DMS53 treated with DMSO at 0.1 percent for 48 hours (cell line): ENCODE measurements around the gene PPP4R3B.
"Not testable (repeated sequence)": the region's sequence is repeated elsewhere in the genome, so short reads cannot be mapped to it uniquely, and the experiment has no call there.

ENCODE experiments used
- DNase-seq: peaks from one replicate; lab custom pipeline; 2025; ENCODE audit not compliant: unreplicated experiment; lab: John Stamatoyannopoulos, UW

The PPP4R3B gene

DNA sequence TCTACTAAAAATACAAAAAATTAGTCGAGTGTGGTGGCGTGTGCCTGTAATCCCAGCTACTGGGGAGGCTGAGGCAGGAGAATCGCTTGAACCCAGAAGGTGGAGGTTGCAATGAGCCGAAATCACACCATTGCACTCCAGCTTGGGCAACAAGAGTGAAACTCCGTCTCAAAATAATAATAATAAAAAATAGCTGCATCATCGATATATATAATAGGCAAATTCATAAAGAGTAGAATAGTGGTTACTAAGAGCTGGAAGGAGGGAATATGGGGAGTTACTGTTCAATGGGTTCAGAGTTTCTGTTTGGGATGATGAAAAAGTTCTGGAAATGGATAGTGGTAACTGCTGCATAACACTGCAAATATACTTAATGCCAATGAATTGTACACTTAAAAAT lies 20.6 kb downstream of the PPP4R3B start:
- DNase-seq: not testable (repeated sequence)

DNA sequence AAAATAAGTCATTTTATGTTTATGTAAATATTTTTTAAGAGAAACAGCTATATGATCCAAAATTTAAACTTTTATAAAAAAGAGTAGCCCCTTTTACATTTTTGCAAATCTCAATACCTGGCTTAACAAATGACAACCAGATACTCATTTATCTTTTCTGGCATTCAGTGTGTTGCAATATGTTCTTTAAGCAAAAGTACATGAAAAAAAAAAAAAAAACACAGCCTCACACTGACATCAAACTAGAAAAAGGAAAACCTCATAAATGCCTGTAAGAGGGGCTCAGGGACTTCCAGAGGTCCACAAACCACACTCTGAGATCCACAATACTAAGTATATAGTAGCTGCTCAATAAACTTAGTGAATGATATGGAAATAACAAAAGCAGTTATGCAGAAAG lies 21.9 kb downstream of the PPP4R3B start:
- DNase-seq: no peak

DNA sequence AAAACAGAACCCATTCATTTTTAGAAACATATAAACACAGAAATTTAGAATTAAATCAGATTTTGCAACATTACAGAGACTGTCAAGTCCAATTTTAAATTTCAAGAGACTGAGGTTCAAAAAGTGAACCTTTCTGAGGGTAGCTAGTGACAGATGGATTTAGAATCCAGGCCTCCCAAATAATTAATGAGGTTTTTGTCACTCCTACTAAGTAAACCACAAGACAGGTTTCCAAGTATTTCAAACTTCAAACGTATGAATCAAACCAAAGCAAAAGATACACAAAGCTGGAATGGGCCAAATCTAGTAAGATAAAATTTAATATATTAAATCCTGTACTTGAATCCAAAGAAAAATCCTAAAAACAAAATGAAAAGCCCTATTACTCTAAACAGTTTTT lies 25.3 kb downstream of the PPP4R3B start:
- DNase-seq: no peak

DNA sequence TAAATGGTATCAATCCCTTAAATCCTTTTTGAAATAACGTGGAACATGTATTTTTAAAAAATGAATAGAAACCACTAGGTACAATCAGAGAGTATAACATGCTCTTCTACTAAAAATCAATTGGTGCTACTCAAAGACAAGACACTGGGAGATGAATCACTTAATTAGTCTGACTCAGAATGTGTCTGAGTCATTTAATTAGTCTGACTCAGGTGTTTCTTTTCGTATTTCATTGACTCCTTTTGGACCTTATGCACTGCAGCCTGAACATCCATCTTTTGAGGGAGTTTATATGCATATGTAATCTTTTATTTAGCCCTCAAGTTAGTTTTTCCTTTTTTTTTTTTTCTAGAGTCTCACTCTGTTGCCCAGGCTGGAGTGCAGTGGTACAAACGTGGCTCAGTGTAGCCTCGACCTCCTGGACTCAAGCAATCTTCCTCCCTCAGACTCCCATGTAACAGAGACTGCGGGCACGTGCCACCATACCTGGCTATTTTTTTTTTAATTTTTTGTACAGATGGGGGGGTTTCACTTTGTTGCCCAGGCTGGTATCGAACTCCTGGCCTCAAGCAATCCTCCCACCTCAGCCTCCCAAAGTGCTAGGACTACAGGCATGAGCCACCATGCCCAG lies 26.5 kb downstream of the PPP4R3B start:
- DNase-seq: no peak

DNA sequence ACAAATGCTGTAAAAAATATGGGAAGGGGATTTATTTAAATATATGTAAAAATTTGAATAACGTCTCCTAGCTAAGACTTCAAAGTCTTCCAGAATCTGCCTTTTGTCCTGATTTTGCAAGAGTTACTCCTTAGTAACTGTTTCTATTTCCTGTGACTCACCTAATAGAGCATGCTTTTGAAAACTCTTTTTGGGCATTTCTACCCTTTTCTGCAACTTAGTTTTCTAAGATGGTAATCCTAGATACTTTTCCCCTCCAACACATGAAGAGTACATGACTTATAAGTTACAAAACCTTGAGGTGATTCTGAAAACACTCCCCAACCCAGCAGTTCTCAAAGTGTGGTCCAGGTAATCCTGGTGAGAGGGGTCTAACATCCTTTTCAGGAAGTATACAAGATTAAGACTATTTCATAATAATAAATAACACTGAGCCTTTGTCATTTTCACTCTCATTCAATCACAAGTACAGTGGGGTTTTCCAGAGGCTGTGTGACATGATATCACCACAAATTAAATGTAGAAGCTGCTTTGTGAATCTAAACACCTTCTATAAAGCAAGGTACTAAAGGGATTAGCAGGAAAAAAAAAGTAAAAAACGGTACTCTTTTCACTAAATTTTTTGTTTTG lies 31.9 kb downstream of the PPP4R3B start:
- no peak for DNase-seq

DNA sequence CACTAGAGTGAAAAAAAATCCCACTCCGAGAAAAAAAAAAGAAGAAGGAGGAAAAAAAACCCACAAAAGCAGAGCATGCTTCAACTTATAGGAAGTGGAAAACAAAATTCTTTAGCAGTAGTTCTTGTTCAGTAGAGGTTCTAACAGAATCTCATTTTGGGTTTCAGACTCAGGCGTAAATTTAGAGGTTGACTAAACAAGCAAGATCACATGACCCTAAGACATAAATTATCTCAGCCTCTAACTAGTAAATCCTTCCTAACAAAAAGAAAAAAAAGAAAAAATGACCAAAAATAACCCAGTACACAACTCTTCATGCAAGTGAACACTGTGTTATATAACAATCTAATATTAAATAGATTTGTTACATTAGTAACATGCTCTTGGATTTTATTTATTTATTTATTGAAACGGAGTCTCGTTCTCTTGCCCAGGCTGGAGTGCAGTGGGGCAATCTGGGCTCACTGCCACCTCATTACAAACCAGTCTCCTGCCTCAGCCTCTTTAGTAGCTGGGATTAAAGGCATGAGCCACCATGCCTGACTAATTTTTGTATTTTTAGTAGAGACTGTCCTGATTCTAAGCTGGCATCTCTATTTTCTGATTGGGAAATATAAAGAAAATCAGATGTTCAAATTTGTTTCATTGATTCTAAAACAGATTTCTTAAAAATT lies 35.4 kb downstream of the PPP4R3B start:
- DNase-seq: no peak

DNA sequence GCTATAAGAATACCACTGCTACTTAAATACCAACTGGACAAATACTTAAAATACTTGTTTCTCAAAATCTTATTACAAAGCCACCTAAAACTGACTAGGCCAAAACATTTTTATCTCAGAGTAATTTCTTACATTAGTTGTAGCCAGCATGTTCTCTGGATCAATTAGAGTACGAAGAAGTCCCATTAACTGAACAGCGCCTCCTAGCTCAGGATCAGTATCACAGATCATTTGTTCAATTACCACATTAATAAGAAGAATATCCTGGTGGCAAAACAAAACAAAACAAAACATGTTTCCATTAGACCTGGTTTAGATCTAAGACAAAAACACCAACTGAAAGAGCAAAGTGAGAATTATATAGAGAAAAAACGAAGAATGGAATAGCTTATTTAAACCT lies 36.0 kb downstream of the PPP4R3B start:
- no peak for DNase-seq

DNA sequence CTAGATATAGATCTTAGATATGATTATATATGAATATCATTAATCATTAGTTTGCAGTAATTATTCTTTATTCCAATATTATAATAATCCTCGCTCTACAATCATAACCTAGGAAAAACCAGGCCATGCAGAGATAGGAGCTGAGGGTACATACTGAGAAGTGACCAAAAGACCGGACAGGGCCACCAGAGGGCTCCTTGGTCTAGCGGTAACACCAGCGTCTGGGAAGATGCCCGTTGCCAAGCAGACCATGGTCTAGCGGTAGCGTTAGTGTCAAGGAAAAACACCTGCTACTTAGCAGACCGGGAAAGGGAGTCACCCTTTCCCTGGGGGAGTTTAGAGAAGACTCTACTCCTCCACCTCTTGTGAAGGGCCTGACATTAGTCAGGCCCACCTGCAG lies 48.4 kb downstream of the PPP4R3B start:
- DNase-seq: not testable (repeated sequence)

DNA sequence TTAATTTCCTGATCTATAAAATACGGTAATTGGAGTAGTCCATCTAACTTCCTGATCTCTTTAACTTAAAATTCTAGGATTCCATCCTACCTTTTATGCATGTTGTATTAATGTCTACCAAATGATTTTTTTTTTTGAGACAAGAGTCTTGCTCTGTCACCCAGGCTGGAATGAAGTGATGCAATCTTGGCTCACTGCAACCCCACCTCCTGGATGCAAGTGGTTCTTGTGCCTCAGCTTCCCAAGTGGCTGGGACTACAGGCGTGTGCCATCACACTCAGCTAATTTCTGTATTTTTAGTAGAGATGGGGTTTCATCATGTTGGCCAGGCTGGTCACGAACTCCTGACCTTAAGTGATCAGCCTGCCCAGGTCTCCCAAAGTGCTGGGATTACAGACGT lies 50.1 kb downstream of the PPP4R3B start:
- no peak for DNase-seq

DNA sequence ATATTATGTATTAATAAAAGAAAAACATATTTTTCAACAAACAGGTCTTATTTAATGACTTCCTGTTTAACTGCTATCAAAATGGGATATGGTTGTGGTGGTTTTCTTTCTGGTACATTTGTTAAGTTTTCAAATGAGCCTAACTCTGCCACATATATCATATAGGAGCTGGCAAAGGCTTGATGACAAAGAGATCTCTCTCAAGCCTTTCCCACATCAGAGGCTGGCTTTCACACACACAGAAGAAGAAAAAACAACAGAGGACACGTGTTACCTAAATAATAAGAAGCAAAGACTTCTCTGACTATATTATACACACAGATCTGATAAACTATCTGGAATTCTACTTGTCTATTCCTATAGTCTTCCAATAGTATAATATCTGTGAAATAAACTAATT lies 51.8 kb downstream of the PPP4R3B start:
- DNase-seq: no peak

DNA sequence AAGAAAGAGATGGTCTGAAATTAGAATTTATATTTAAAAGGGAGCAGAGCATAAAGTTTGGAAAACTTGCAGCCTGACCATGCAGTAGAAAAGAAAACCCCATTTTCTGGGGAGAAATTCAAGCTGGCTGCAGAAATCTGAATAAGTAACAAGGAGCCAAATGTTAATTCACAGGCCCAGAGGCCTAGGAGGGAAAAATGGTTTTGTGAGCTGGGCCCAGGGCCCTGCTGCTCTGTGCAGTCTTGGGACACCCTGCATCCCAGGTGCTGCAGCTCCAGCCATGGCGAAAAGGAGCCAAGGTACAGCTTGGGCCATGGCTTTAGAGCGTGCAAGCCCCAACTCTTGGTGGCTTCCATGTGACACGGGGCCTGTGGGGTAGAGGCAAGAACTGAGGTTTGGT lies 56.6 kb downstream of the PPP4R3B start:
- no peak for DNase-seq

DNA sequence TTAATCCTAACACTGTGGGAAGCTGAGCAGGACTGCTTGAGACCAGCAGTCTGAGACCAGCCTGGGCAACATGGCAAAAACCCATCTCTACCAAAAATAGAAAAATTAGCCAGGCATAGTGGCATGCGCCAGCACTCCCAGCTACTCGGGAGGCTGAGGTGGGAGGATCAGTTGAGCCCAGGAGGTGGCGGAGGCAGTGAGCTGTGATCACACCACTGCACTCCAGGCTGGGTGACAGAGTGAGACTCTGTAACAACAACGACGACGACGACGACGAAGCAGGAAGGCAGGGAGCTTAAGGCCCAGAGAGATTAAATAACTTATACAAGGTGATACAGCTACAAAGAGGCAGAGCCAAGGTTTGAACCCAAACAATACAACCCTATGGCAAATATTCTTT lies 60.6 kb downstream of the PPP4R3B start:
- no peak for DNase-seq

DNA sequence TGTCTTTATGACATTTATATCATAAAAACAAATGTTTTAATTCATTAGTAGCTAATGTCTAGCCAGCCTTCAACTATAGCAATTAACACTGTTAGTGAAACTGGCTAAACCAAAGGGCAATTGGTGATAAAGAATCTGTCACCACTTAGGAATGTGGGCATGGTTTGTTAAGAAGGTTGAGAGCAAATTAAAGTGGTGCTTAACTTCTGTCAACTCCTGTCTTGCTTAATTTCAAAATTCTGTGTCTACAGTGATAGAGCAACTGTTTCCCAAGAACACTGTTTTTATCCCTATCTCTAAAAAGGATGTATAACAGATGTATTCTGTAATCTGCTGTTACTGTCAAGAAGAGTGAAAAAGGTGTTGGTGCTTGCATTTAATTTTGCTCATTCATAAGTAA lies 61.4 kb downstream of the PPP4R3B start:
- no peak for DNase-seq

DNA sequence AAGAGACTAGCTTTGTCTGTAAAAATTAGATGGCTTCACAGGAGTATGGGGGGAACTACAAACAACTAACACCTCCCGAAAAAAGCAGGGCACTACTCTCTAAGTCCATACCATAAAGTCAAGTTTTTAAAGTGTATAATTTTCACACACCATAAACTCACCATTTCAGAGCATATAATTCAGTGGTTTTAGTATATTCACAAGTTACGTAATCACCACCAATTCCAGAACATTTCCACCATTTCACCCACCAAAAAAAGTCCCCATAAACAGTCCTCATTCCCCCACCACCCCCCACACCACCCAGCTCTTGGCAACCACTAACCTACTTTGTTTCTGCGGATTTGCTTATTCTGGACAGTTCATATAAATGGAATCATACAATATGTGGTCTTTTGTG lies 64.1 kb downstream of the PPP4R3B start:
- no peak for DNase-seq

DNA sequence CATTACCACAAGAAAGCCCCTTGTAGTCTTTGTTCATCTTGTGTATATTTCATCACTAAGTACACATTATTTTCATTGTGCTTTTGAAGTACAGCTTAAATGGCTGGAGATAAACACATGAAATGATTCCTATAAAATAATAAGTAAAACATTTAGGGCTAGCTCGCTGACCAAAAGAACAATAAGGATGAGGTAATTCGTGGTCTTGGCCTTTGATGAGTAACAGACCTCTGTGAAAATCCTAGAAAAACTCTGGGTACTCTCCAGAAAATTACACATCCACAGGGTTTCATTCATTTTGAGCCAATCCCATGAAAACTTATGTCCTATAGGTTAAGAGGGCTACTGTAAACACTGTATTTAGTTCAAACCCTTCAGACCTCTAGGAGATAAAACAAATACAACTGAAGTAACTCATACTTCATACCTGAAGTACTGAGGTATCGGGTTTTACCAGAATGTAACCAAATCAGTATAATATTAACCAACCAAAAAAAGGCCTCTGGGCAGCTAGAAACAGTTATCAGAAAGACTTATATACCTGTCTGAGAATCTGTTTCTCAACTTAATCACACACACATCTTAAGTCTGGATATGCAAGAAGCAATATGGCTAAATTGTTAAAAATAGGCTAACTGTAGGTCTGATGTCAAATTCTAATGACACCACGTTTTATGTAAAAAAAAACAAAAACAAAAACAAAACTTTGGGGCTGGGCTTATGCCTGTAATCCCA lies 66.9 kb downstream of the PPP4R3B start:
- peak; percentile 53 for DNase-seq

DNA sequence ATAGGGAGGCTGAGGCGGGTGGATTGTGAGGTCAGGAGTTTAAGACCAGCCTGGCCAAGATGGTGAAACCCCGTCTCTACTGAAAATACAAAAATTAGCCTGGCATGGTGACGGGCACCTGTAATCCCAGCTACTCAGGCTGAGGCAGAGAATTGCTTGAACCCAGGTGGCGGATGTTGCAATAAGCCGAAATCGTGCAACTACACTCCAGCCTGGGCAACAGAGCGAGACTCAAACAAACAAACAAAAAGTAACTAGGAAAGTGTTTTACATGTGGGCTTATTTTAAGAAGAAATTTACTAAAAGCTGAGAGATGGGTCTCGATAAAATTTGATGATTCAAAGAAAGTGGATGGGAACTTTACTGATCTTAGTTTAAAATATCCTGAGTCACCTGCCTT lies 69.7 kb downstream of the PPP4R3B start:
- DNase-seq: not testable (repeated sequence)

DNA sequence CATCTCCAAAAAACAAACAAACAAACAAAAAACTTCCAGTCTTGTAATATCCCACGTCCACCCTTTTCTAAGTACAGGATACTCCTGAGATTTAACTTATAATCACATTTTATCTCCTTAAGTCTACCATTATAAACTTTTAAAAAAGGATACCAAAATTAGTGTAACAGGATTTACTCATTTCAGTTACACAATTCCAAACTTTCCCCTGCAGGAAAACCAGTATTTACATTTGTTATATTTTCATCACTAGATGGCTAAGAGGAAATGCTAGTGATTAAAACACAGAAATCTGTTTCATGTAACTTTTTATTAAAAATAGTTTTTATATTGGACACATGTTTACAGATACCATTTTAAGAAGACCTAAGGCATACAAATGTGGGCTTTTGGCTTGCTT lies 70.4 kb downstream of the PPP4R3B start:
- no peak for DNase-seq

DNA sequence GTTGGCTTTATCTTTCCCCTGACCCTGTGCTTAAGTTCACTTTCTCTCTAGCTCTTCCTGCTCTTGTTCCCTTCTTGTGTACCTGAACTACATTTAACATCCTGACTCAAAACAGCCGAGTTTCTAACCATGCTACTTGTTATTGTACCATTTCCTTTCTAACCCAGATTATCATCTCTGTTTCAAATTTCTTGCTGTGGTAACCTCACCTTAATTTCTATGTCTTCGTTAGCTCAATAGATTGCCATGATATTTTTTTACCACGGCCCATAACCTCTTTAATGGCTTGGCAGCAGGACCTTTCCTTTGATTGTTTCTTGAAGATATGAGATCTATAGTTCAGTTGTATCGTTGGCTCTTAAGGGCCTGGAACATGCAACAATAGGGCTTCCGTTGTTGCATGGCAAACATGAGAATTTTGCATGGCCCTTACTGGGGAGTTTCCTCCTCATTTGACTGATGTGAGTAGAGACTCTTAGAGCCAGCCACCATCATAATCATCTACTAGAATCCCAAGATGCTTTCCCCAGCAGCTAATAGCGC lies 86.8 kb downstream of the PPP4R3B start:
- no peak for DNase-seq

DNA sequence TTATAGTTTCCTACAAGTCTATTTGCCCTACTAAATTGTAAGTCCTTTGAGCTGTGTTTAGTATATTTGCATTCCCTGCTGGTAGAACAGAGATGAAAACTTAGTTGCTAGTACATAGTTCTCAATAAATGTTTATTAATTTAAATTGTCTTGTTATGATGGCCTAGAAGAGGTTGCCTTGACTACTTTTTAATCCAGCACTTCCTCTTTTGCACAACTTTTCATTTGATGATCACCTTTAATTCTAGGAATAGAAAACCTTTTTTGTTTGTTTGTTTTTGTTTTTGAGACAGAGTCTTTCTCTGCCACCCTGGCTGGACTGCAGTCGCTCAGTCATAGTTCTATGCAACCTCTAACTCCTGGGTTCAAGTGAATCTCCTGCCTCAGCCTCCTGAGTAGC lies 91.2 kb downstream of the PPP4R3B start:
- DNase-seq: no peak

DNA sequence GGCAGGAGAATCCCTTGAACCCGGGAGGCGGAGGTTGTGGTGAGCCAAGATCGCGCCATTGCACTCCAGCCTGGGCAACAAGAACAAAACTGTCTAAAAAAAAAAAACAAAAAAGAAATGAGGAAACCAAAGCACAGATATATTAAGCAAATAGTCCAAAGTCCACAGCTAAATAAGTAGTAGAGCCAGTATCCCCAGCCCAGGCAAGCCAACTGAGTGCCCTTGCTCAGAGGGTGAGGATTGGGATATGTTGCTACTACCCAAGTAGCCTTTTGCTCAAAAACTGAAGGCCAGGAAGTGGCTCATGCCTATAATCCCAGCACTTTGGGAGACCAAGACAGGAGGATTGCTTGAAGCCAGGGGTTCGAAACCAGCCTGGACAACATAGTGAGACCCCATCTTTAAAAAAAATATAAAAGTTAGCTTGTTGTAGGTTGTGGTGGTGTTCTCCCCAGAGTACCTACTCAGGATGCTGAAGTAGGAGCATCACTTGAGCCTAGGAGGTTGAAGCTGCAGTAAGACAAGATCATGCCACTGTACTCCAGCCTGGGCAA lies 92.5 kb downstream of the PPP4R3B start:
- no peak for DNase-seq
